Cardiac muscle cell (in vitro differentiated cells and primary cell): ENCODE measurements around the gene KCTD21. TPM values are rescaled to one million over a fixed set of nuclear protein-coding genes. Genes with fewer than 3 reads are reported as not detected.

ENCODE experiments used
- DNase-seq, 2 donors: peaks; one replicate each; pipeline versions ENCODE4 v3.0.0 to v3.0.0-alpha.2; 2010 to 2017; ENCODE audit warnings: low read depth in 1 of 2, low spot score in 1 of 2
- H3K27ac ChIP-seq: fragments of 200-600 bp; sonication (generic); 2 replicates; pipeline ENCODE4 v1.5.1; 2016
- H3K27me3 ChIP-seq: fragments of 200-600 bp; sonication (generic); 2 replicates; pipeline ENCODE4 v1.6.0; 2016; ENCODE audit warnings: control low read depth
- H3K36me3 ChIP-seq: fragments of 200-600 bp; sonication (generic); 2 replicates; pipeline ENCODE4 v1.5.1; 2016; ENCODE audit warnings: control low read depth
- H3K4me1 ChIP-seq: fragments of 200-600 bp; sonication (generic); 2 replicates; pipeline ENCODE4 v1.8.1; 2017; ENCODE audit warnings: low read depth, mild to moderate bottlenecking, mixed run types
- H3K4me3 ChIP-seq: fragments of 200-600 bp; sonication (generic); 2 replicates; pipeline ENCODE4 v1.5.1; 2016; ENCODE audit warnings: mild to moderate bottlenecking
- H3K9me3 ChIP-seq: fragments of 200-600 bp; sonication (generic); 2 replicates; pipeline ENCODE4 v1.5.1; 2017; ENCODE audit warnings: low read depth, mild to moderate bottlenecking, control low read depth
- CTCF ChIP-seq: IDR thresholded peaks from 2 replicates; pipeline ENCODE4 v1.5.1; 2012; ENCODE audit warnings: low read depth, mild to moderate bottlenecking, low read length
- polyA plus RNA-seq: library from polyadenylated mRNA; unstranded; fragments of >200 nt; fragmentation: Nextera tagmentation; extraction: Ambion mirVana; gene quantifications from 2 replicates; pipeline ENCODE4 v1.2.1, GENCODE V29; 2016
- total RNA-seq: library from RNA; depleted of rRNA; stranded (reverse); fragments of >200 nt; gene quantifications from 2 replicates; pipeline ENCODE4 v1.2.3, GENCODE V29; 2016

KCTD21 gene
- total and polyA plus RNA-seq, 2 experiments from 2014 or later: 5.8 to 8.6 TPM

- H3K27me3 ChIP-seq: no peaks in the 10 kb centered on the region
- H3K9me3 ChIP-seq: no peaks in the 10 kb centered on the region
- DNase-seq: no peak
- peaks cover 4% of the 10 kb centered on the region for H3K36me3 ChIP-seq
- TF ChIP-seq CTCF: no peak
- no peaks in the 10 kb centered on the region for H3K4me1 ChIP-seq
- H3K4me3 ChIP-seq: no peak overlapping the region
- H3K27ac ChIP-seq: peak overlapping the region; percentile 28
Observed at GRCh38 chr11:78200553-78200952, 12.1 kb upstream of the KCTD21 start.

GRCh38 chr11:78200061-78200460, 11.6 kb upstream of the KCTD21 start:
- no peak for DNase-seq
- H3K9me3 ChIP-seq: no peaks in the 10 kb centered on the region
- no peaks in the 10 kb centered on the region for H3K27me3 ChIP-seq
- H3K4me3 ChIP-seq: no peak overlapping the region
- TF ChIP-seq CTCF: no peak
- H3K27ac ChIP-seq: no peak overlapping the region
- peaks cover 2% of the 10 kb centered on the region for H3K4me1 ChIP-seq
- H3K36me3 ChIP-seq: peaks cover 4% of the 10 kb centered on the region

- H3K27me3 ChIP-seq: no peaks in the 10 kb centered on the region
- no peak overlapping the region for H3K4me3 ChIP-seq
- no peak for TF ChIP-seq CTCF
- peaks cover 4% of the 10 kb centered on the region for H3K36me3 ChIP-seq
- no peak for DNase-seq
- no peak overlapping the region for H3K27ac ChIP-seq
- H3K9me3 ChIP-seq: no peaks in the 10 kb centered on the region
- peaks cover 6% of the 10 kb centered on the region for H3K4me1 ChIP-seq
Observed at GRCh38 chr11:78199653-78200015, 11.2 kb upstream of the KCTD21 start.

- no peaks in the 10 kb centered on the region for H3K27me3 ChIP-seq
- H3K9me3 ChIP-seq: no peaks in the 10 kb centered on the region
- no peak for TF ChIP-seq CTCF
- H3K36me3 ChIP-seq: peaks cover 4% of the 10 kb centered on the region
- H3K4me3 ChIP-seq: no peak overlapping the region
- H3K27ac ChIP-seq: no peak overlapping the region
- no peak for DNase-seq
- H3K4me1 ChIP-seq: peaks cover 7% of the 10 kb centered on the region
Observed at GRCh38 chr11:78199015-78199652, 10.7 kb upstream of the KCTD21 start.

GRCh38 chr11:78197816-78198215, 9.4 kb upstream of the KCTD21 start:
- no peak for DNase-seq
- H3K27ac ChIP-seq: no peak overlapping the region
- H3K36me3 ChIP-seq: peaks cover 4% of the 10 kb centered on the region
- H3K9me3 ChIP-seq: no peaks in the 10 kb centered on the region
- no peaks in the 10 kb centered on the region for H3K27me3 ChIP-seq
- TF ChIP-seq CTCF: no peak
- peaks cover 7% of the 10 kb centered on the region for H3K4me1 ChIP-seq
- no peak overlapping the region for H3K4me3 ChIP-seq
